Measurements from ENCODE around the gene TPRN.

Gene TPRN

DNA sequence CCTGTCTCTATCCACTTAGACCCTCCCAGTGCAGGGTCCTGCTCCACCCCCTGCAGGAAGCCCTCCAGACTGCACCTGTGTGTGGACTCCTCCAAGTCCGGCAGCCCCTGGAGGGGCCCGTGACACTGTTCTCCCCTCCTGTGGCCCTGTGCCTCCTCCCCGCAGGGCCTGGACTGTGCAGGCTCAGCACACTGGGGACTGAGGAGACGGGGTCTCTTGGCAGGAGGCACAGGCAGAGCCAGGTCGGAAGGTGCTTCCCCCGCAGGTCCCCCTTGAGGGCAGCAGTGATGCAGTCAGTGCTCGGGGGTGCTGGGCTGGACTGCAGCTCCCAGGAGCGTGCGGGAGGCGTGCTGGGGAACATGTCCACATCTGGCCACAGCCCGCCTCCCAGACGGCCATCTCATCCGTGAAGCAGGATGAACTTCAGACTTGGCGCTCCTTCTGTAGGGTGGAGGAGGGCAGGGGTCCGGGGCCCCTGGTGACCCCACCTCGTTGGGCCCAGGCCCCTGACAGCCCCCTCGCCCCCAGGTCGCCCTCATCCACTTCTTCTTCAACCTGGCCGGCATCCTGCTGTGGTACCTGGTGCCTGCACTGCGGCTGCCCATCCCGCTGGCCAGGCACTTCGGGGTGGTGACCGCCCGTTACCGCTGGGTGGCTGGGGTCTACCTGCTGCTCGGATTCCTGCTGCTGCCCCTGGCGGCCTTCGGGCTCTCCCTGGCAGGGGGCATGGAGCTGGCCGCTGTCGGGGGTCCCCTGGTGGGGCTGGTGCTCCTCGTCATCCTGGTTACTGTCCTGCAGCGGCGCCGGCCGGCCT is 35.1 kb upstream of the TPRN start:
- no peak for DNase-seq

DNA sequence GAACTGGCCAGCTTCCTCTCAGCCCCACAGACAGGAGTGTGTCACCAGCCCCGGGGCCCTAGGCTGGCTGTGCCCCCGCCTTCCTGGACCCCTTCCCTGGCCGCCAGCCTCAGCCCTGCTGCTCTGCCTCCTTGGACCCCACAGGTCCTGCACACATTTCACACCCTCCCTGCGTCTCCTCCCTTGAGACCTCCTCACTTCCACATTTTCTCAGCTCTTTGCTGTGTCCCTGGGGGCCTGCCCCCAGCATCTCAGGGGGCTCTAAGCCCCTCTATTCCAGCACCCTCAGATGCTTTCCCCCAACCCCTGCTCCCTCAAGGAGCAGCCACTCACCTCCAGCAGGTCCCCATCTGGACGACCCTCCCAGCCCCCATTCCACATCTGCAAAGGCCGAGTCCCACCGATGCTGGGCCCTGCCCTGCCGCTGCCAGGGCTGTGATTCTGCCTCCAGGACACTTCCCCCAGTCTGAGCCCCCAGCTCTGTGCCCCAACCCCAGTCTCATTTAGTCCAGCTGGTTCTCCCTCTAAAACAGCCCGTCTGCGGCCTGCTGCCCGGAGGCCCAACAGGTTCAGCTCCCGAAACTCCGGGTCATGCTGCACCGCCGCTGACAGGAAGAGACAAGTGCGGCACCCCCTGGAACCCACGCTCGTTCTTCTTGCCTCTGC is 34.4 kb upstream of the TPRN start:
- no peak for DNase-seq

DNA sequence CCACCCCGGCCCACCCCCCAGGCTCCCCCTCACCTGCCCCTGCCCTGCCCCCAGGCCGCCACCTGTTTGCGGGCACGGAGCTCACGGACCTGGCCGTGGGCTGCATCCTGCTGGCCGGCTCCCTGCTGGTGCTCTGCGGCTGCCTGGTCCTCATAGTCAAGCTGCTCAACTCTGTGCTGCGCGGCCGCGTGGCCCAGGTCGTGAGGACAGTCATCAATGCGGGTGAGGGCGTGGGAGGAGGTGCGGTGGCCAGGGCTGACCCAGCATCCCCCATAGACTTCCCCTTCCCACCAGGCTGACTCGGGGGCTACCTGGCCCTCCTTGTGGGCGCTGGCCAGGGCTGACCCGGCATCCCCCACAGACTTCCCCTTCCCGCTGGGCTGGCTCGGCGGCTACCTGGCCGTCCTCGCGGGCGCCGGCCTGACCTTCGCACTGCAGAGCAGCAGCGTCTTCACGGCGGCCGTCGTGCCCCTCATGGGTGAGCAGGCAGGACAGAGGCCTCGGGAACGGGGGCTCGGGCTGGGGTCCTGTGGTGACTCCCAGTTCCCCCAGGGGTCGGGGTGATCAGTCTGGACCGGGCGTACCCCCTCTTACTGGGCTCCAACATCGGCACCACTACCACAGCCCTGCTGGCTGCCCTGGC is 33.6 kb upstream of the TPRN start:
- no peak for DNase-seq

DNA sequence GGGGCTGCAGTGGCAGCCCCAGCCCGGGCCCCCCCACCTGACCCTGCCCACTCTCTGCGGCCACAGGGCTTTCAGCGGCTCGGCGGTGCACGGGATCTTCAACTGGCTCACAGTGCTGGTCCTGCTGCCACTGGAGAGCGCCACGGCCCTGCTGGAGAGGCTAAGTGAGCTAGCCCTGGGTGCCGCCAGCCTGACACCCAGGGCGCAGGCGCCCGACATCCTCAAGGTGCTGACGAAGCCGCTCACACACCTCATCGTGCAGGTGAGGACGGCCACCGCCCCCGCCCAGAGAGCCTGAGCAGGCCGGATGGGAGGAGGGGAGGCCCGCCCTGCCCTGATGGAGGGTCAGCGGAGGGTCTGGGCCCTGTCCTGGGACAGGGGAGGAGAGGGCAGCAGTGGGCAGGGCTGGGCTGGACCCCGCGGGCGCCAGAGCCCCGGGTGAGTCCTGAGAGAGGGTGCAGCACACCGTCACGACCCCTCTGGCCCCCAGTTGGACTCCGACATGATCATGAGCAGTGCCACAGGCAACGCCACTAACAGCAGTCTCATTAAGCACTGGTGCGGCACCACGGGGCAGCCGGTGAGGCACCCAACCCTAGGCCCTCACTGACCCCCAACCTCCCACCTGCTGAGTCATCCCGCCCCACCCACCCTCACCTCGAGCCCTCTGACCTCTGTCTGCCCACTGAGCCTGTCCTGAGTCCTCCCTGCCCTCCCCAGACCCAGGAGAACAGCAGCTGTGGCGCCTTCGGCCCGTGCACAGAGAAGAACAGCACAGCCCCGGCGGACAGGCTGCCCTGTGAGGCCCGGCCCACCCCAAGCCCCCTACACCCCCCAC is 32.8 kb upstream of the TPRN start:
- no peak for DNase-seq

DNA sequence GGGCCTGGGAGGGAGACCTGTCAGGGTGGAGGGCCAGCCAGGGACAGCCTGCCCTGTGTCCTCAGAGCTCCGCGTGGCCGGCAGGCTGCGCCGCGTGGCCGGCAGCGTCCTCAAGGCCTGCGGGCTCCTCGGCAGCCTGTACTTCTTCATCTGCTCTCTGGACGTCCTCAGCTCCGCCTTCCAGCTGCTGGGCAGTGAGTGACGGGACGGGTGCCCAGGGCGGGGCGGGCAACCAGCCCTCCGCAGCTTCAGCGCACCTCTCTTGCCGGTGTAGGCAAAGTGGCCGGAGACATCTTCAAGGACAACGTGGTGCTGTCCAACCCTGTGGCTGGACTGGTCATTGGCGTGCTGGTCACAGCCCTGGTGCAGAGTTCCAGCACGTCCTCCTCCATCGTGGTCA is 32.0 kb upstream of the TPRN start:
- DNase-seq = no peak

DNA sequence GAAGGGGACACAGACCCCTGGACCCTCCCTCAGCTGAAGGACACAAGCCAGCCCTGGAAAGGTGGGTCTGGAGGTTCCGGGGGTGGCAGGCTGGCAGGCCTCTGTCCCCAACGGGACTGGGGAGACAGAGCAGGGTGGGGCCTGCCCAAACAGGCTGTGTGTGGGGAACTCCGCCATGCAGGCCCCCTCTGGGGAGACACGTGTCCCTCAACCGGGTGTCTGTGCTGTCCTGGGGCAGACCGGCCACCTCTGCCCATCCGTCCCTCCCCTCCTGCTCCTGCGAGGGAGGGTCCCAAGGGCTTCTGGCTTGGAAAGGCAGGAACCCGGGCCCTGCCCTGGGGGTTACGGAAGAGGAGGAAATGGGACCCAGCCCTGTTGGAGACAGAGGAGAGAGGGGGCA is 31.6 kb upstream of the TPRN start:
- DNase-seq = no peak

DNA sequence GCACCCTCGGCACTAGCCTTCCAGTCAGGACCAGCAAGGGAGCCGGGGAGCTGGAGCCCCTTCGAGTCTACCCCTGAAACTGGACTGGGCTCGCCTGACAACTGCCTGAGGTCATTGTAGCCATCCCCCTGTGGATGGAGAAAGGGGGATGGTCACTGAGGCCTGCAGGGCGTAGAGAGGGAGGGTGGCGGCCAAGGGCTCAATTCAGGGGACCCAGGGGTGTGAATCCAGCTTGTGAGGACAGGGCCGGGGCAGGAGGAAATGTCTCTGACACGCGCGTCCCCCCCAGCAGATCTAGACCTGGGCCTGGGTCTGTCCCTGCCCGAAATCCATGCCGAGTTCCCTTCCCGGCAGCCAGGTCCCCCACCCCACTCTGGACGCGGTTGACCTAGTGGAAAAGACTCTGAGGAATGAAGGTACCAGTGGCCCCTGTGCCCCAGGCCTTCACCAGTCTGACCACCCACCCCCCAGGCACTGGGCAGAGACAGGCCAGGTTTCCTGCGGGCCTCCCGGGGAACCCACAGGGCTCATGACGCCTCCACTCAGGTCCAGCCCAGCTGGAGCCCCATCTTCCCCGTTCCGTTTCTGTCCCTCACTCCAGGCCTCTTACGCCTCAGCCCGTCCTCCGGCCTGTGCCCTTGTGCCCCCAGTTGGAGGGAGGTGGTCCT is 31.0 kb upstream of the TPRN start:
- no peak for DNase-seq

DNA sequence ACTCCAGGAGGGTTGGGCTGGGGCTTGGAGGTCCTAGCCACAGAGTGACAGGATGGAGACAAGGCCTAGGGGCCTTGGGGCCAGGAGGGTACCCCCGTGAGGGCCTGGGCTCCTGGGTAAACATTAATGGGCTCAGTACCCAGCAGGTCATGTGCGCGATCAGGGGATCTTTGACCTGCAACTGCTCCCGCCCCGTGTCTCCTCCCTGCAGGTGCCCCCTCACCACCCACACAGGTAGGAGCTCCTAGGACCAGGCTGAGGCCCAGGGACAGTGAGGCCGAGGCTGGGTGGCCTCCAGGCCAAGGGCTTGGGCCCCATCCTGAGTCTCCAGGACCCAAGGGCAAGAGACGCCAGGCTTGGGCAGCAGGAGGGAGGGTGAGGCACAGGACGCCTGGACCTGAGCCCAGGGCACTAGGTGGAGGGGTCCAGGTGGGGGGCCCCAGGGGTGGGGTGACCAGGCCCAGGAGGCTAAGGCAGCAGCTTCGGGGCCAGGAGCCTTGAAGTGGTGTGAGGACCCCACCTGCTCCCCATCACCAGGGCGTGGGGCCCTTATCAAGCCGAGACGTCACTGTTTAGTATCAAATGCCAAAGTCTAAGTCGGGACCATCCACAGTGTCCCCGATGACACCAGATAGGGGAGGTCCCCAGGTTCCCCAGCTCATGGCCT is 30.3 kb upstream of the TPRN start, which contains the start of gene SLC34A3:
Gene SLC34A3 (plus strand): TSS at position 197 of the 667 bp plus-strand sequence. CDS start 802 bp downstream, outside the sequence.
- DNase-seq = no peak

DNA sequence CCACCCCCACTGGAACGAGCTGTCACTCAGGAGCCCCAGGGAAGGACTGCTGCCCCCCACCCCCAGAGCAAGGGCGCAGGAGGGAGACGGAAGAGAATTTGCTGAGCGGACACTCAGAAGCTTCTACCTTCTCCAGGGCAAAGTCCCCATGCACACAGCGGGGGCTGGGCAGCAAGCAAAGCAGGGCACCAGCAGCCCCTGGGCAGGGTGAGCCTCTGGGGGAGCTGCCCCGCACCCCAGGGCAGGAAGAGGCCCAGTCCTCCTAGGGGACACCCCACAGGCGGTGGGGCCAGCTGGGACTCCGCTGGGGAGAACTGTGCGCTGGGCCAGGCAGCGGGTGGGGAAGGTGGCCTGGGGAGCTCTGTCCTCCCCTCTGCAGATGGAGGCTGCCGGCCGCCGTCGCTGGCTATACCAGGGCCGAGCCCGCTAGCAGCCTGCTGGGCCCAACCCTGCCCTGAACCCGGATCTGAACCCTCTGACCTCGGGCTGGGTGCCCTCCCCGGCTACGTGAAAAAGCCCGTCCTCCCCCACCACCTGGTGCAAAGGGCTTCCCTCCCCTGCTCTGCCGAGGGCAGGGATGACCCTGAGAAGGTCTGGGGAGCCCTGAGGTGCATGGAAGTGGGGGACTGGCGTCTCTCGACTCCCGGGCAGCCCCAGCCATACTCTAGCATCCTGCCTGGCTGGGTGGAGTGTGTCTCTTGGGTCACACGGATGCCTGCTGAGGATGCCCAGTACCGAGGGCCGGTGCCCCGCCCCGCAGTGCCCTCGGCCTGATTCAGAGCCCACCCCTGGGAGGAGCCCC is 29.6 kb upstream of the TPRN start:
- no peak for DNase-seq

DNA sequence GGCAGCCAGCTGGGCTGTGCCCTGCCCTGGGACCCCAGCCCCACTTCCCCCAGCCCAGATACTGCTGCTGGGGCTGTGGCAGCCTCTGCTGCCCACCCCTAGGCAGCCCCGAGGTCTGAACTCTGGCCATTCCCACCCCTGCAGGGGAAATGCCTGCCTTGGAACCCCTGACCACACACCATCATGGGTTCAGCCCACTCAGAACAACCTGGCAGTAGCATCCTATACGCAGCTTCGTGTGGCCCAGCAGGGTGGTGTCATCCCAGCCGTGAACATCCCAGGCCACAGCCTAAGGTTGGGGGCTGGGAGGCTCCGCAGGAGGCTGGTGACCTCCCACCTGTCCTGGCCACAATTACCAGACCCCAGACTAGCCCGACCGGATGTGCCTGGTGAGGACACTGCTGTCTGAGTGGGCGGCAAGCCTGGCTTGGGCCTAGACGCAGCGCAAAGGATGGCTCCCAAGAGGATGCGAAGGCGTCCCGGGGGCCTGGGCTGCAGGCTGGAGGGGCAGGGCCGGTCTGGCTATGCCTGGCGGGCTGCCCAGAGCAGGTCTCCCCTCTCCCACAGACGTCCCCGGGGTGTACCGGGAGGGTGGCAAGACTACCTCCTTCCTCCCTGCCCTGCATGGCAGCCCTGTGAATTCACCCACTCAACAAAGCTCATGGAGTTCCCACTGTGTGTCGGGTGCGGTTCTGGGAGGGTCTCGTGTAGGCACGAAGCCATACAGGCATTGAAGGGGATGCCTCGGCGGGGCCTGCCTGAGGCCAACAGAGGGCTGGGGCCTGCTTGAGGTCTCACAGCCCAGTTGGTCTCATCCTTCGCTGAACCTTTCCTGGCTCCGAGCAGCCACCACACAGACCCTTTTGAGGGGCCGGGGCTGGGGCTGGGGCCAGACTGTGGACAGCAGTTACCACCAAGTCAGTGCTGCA is 28.7 kb upstream of the TPRN start:
- no peak for DNase-seq

DNA sequence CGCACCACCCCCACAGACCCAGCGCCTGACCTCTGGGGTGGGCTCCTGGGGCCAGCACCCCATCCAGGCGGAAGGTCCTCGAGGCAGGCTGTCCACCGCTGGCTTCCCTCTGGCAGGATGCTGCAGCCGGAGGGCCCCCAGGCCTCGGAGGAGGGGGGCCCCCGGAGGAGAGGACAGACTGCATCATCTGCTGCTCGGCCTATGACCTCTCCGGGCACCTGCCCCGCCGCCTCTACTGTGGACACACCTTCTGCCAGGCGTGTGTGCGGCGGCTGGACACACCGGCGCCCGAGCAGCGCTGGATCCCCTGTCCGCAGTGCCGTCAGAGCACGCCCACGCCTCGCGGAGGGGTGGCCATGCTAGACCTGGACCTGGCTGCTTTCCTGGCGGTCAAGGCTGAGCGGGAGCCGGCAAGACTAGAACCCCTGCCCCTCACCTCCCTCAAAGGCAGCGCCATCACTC is 28.0 kb upstream of the TPRN start:
- no peak for DNase-seq

DNA sequence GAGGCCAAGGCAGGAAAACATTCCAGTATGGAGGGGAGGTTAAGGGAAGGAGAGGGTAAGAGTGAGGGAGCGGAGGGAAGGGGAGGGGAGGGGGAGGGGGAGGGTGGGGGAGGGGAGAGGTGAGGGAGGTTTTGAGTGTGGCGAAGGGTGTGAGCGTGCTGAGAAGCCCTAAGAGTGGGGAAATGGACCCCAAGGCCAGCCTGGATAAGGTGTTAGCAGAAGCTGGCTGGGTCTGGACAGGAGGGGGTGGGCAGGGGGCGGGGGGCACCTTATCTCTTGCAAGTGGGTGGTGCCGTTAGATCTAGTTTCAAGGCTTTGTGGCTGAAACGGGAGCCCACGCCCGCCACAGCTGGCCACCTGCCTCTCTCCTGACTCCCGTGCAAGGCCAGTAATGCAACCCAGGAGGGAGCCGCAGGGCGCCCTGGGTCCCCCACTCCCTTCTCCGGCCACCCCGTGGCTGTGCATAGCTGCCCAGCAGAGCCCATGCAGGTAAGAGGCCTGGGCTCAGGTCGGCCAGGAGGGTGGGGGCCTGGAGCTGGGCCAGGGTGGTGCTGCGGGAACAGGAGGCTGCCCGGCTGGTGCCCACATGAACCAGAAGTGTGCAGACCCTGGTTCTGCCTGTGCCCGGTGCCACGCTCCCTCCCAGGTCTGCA is 27.4 kb upstream of the TPRN start:
- DNase-seq = no peak

DNA sequence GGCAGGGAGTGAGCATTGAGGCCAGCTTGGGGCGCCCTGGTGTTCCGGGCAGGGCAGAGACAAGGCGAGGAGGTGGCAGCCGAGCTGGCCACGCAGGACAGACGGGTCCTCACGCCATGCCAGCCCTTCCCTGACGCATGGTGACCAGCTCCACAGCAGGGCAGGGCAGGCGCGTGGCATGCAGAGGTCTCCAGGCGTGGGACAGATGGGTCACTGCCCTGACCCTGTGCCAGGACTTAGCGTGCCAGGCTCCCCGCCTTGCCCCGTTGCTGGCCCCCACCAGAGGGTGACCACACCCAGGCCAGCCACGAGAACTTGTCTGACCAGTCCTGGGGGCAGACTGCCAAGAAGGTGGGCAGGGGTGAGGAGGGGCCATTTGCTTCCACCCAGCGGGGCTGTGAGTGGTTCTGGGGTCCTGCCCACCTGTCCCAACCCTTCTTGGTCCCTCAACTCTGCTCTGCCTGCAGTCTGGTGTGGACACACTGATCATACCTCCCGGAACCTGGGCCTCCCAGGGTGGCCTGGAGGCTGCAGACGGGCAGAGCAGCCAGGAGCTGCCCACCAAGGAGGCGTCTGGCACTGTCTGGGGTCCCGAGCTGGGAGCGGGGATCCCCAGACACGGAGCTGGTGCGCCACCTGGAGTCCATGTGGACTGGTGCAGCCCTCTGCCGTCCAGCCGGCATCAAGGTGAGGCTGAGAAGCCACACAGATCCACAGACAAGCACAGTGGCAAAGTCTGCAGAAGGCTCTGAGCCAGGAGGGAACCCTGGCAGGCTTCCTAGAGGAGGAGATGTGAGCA is 26.7 kb upstream of the TPRN start, which contains the start of gene RNF224:
Gene RNF224 (plus strand): TSS at position 449 of the 799 bp plus-strand sequence. CDS start 834 bp downstream, outside the sequence.
- DNase-seq = peak; percentile 82 to 84

DNA sequence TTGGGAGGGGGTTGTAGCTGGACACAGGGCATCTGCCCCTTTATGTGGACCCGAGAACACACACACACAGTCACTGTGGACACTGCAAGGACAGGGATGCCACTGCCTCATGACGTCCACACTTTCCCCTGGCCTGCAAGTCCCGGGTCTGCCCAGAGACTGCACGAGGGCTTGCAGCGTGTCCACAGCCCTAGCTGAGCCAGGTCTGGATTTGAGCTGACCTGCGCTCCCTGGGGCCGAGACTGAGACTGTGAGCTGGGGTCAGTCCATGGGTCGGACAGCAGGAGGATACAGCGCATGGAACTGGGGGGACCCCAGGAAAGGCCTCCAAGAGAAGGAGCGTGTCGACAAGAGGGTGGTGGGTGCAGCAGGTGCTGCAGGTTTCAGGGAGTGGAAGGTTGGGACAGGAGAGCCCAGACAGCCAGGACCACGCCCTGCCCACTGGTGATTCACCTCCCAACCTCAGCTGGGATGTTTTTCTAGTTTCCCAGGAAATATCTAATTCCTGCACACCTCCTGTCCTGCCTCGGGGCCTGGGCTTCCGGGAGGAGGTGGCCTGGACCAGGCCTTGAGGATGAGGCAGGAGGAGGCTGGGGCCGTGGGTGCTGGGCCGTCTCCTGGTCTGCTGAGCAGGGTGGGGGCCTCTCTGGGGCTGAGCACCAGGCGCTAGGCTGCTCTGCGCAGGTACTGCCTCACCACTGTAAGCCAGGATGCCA is 26.0 kb upstream of the TPRN start:
- DNase-seq = no peak

DNA sequence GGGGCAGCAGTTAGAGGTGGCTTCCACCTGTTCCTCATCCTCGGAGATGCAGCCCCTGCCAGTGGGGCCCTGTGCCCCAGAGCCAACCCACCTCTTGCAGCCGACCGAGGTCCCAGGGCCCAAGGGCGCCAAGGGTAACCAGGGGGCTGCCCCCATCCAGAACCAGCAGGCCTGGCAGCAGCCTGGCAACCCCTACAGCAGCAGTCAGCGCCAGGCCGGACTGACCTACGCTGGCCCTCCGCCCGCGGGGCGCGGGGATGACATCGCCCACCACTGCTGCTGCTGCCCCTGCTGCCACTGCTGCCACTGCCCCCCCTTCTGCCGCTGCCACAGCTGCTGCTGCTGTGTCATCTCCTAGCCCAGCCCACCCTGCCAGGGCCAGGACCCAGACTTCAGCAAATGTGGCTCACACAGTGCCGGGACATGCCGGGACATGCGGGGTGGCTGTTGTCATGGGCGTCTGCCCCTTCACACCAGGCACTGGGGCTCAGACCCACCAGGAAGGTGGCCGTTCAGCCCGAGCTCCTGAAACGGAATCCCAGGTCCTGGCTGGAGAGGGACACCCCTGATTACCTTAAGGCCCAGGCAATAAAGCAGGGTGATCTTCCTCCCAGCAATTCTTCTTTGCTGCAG is 25.3 kb upstream of the TPRN start:
- DNase-seq = no peak

DNA sequence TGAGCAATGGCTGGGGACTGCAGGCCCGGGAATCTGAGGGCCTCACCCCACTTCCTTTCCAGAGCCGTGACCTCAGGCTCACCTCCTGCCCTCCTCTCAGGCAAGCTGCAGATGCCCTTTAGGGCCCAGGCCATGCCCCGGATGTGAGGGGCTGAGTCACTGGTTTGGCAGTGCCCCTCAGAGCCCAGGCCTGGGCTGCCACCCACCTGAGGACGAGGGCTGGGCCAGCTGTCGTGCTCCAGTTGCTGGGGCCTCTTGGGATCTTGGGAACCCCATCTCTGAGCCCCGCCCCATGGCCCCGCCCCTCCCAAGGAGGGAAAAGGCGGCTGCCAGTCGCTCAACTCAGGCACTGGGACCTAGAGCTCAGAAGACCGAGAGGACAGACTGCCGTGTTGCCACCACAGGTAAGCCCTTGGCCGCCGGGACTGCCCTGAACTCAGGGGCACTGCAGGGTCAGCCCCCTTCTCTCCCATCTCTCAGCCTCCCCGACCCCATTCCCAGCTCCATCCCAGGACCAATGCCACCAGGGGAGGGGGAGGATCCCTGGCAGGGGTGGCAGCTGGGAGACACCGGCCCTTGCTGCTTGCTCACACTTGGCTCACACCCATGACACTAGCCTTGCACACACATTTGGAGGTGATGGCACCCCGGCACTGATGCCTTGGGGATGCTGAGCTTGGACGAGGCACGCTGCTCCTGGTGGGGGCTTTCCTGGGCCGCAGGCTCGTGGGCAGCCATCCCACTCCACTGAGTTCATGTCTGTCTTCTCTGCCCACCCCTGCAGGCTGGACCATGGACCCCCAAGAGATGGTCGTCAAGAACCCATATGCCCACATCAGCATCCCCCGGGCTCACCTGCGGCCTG is 24.5 kb upstream of the TPRN start, which contains the start of gene CYSRT1:
Gene CYSRT1 (plus strand): TSS at position 345 of the 865 bp plus-strand sequence. CDS start 448 bp downstream, at position 793.
- peak in 1 of 2 donors; percentile 10 for DNase-seq
